Mesenchymal stem cell (in vitro differentiated cells and primary cell): ENCODE data around the gene LIN28B.

Experiments
- DNase-seq: peaks from one replicate; pipeline ENCODE4 v3.0.0-alpha.2; 2013
- H2AFZ ChIP-seq: one replicate; pipeline ENCODE4 v1.6.1; 2013; ENCODE audit warnings: low read depth, mild to moderate bottlenecking, control low read depth, inconsistent platforms, low read length, moderate library complexity
- H2AK5ac ChIP-seq: 2 replicates; pipeline ENCODE4 v1.6.1; 2013; ENCODE audit warnings: low read length, moderate library complexity, mild to moderate bottlenecking, inconsistent platforms; ENCODE audit not compliant: severe bottlenecking
- H2BK120ac ChIP-seq: one replicate; pipeline ENCODE4 v1.6.1; 2013; ENCODE audit warnings: low read depth, mild to moderate bottlenecking, inconsistent platforms, low read length, moderate library complexity
- H2BK12ac ChIP-seq, 2 experiments: one replicate each; pipeline ENCODE4 v1.6.1; 2013; ENCODE audit warnings: inconsistent platforms in 2 of 2, low read length in 2 of 2, mild to moderate bottlenecking in 2 of 2, moderate library complexity in 2 of 2, control low read depth in 1 of 2
- H2BK15ac ChIP-seq: one replicate; pipeline ENCODE4 v1.6.1; 2013; ENCODE audit warnings: mild to moderate bottlenecking, low read depth, inconsistent platforms; ENCODE audit not compliant: poor library complexity, severe bottlenecking
- H2BK5ac ChIP-seq: 2 replicates; pipeline ENCODE4 v1.6.1; 2013; ENCODE audit warnings: low read depth, mild to moderate bottlenecking, low read length, control low read depth, inconsistent platforms; ENCODE audit not compliant: poor library complexity, severe bottlenecking
- H3K14ac ChIP-seq, 2 experiments: one replicate each; pipeline ENCODE4 v1.6.1; 2013; ENCODE audit warnings: inconsistent platforms in 2 of 2, low read length in 2 of 2, control low read depth in 1 of 2, mild to moderate bottlenecking in 1 of 2, moderate library complexity in 1 of 2
- H3K18ac ChIP-seq, 2 experiments: one replicate each; pipeline ENCODE4 v1.6.1; 2013; ENCODE audit warnings: inconsistent platforms in 2 of 2, low read length in 2 of 2, control low read depth in 1 of 2, low read depth in 1 of 2, mild to moderate bottlenecking in 1 of 2
- H3K23ac ChIP-seq, 2 experiments: one replicate each; pipeline ENCODE4 v1.6.1; 2013; ENCODE audit warnings: inconsistent platforms in 2 of 2, low read length in 2 of 2, mild to moderate bottlenecking in 2 of 2, moderate library complexity in 2 of 2, control low read depth in 1 of 2
- H3K27ac ChIP-seq: 2 replicates; pipeline ENCODE4 v1.5.1; 2013; ENCODE audit warnings: mild to moderate bottlenecking, moderate library complexity, low read length, control low read depth, inconsistent platforms; ENCODE audit not compliant: poor library complexity, severe bottlenecking
- H3K27me3 ChIP-seq, 2 experiments: 2 replicates each; pipeline versions ENCODE4 v1.6.1 to v1.7.0; 2013; ENCODE audit warnings: low read length in 2 of 2, mild to moderate bottlenecking in 2 of 2, moderate library complexity in 2 of 2, control low read depth in 1 of 2, inconsistent platforms in 1 of 2; ENCODE audit not compliant: control insufficient read depth in 1 of 2, insufficient read depth in 1 of 2
- H3K36me3 ChIP-seq, 2 experiments: 2 replicates each; pipeline versions ENCODE4 v1.6.1 to v1.7.0; 2013; ENCODE audit warnings: low read length in 2 of 2, control low read depth in 1 of 2, inconsistent platforms in 1 of 2, low read depth in 1 of 2, mild to moderate bottlenecking in 1 of 2; ENCODE audit not compliant: insufficient read depth in 2 of 2, control insufficient read depth in 1 of 2
- H3K4ac ChIP-seq, 2 experiments: one replicate each; pipeline ENCODE4 v1.6.1; 2013; ENCODE audit warnings: inconsistent platforms in 2 of 2, low read length in 2 of 2, mild to moderate bottlenecking in 2 of 2, moderate library complexity in 2 of 2, control low read depth in 1 of 2, low read depth in 1 of 2
- H3K4me1 ChIP-seq: 2 replicates; pipeline ENCODE4 v1.6.1; 2013; ENCODE audit warnings: low read depth, low read length, control low read depth; ENCODE audit not compliant: control insufficient read depth, insufficient read depth
- H3K4me2 ChIP-seq: 2 replicates; pipeline ENCODE4 v1.6.1; 2013; ENCODE audit warnings: low read length, mild to moderate bottlenecking, inconsistent platforms; ENCODE audit not compliant: poor library complexity, severe bottlenecking
- H3K4me3 ChIP-seq, 2 experiments: 2 replicates each; pipeline versions ENCODE4 v1.5.1 to v1.7.0; 2013; ENCODE audit warnings: low read length in 2 of 2, mild to moderate bottlenecking in 2 of 2, control low read depth in 1 of 2, low read depth in 1 of 2; ENCODE audit not compliant: insufficient read depth in 1 of 2
- H3K79me1 ChIP-seq: replicated peaks from 2 replicates; pipeline ENCODE4 v1.6.1; 2013; ENCODE audit warnings: mild to moderate bottlenecking, control low read depth, low read length, inconsistent platforms; ENCODE audit not compliant: poor library complexity, severe bottlenecking
- H3K9ac ChIP-seq: 2 replicates; pipeline ENCODE4 v1.7.0; 2013; ENCODE audit warnings: mild to moderate bottlenecking, low read length, moderate library complexity
- H3K9me3 ChIP-seq: 2 replicates; pipeline ENCODE4 v1.7.0; 2013; ENCODE audit warnings: mild to moderate bottlenecking, low read length; ENCODE audit not compliant: control insufficient read depth
- H4K8ac ChIP-seq: one replicate; pipeline ENCODE4 v1.6.1; 2013; ENCODE audit warnings: inconsistent platforms, mild to moderate bottlenecking, low read length, moderate library complexity
- H4K91ac ChIP-seq: one replicate; pipeline ENCODE4 v1.6.1; 2013; ENCODE audit warnings: mild to moderate bottlenecking, low read length, inconsistent platforms
- WGBS: methylation state at CpG from one replicate; pipeline ENCODE4 v1.1.7; 2013; ENCODE audit warnings: mixed read lengths; 5-methylcytosine and 5-hydroxymethylcytosine counted together

Gene LIN28B

DNA sequence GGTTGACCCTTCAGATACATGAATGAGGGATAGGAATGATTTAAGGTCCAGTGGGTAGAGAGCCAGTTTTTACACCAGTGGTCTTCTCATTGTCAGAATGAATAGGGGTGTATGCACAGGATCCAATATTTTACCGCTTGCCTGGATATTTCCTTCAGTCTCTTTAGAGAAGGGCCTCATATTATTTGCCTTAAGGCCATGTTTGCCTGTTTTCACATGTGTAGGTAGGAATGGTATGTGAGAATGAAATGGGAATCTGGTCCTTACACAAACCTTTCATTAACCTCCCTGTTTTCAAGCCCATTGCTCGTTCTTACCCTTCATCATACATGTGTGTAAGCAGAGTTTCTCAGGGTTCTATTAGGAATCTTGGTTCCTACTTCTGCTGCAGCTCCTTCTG lies 62.4 kb downstream of the LIN28B start:
- Histone ChIP-seq H3K4me3 (no peak overlapping the region), H3K23ac (no peak overlapping the region), H3K18ac (no peak overlapping the region), H2AK5ac (no peak overlapping the region), H3K27me3 (peaks cover 0 to 3% of the 10 kb centered on the region in 2 experiments), H3K79me1 (no peaks in the 10 kb centered on the region), H2BK120ac (no peak overlapping the region), H3K9me3 (no peaks in the 10 kb centered on the region), H2BK15ac (no peak overlapping the region), H3K4me1 (peaks cover 2% of the 10 kb centered on the region), H3K14ac (no peak overlapping the region), H2BK12ac (no peak overlapping the region), H4K91ac (no peak overlapping the region), H3K36me3 (no peaks in the 10 kb centered on the region), H3K27ac (no peak overlapping the region), H2BK5ac (no peak overlapping the region), H2AFZ (no peak overlapping the region), H3K4ac (no peak overlapping the region), H3K9ac (no peak overlapping the region), H3K4me2 (no peak overlapping the region), H4K8ac (no peak overlapping the region)
- WGBS = 100% methylated on average over 1 of the region's 2 CpGs
- no peak for DNase-seq

DNA sequence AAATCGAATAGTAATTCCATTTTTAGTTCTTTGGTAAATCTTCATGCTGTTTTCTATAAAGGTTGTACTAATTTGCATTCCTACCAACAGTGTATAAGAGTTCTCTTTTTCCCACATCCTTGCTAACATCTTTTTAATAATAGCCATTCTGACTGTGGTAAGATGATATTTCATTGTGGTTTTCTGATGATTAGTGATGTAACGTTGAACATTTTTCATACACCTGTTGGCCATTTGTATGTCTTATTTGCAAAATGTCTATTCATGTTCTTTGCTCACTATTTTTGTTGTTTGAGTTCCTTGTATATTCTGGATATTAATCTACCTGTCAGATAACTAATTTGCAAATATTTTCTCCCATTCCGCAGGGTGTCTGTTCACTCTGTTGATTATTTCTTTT lies 64.5 kb downstream of the LIN28B start:
- H3K36me3 ChIP-seq = no peaks in the 10 kb centered on the region
- no peak overlapping the region for H2BK15ac ChIP-seq
- WGBS = 100% methylated on average over 2 of the region's 3 CpGs
- no peaks in the 10 kb centered on the region for H3K9me3 ChIP-seq
- no peak overlapping the region for H2BK12ac ChIP-seq
- H3K27me3 ChIP-seq = peaks cover 0 to 3% of the 10 kb centered on the region in 2 experiments
- no peak overlapping the region for H3K23ac ChIP-seq
- no peak overlapping the region for H4K91ac ChIP-seq
- DNase-seq = no peak
- no peak overlapping the region for H3K4me3 ChIP-seq
- H3K9ac ChIP-seq = no peak overlapping the region
- H3K18ac ChIP-seq = no peak overlapping the region
- no peaks in the 10 kb centered on the region for H3K79me1 ChIP-seq
- no peak overlapping the region for H3K4me2 ChIP-seq
- H4K8ac ChIP-seq = no peak overlapping the region
- H3K14ac ChIP-seq = no peak overlapping the region
- H2BK5ac ChIP-seq = no peak overlapping the region
- H3K4ac ChIP-seq = no peak overlapping the region
- no peak overlapping the region for H3K27ac ChIP-seq
- no peak overlapping the region for H2AFZ ChIP-seq
- H2AK5ac ChIP-seq = no peak overlapping the region
- no peaks in the 10 kb centered on the region for H3K4me1 ChIP-seq
- H2BK120ac ChIP-seq = no peak overlapping the region

DNA sequence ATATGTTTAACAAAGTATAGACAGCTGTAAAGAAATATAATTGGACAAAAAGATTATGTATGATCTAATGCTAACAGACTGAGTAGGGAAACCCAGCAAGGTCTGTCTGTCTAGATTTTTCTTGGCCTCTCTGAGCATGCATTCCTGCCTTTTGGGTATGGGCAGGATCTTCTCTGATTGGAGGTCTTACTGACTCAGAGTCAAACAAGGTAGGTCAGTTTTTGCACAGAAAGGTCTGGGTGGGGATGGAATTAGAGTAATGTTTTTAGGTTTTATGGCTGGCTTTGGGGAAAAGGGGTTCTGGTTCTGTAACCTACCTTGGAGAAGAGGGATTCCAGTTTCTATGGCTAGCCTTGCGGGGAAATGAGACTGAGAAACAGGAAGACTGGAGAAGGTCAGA lies 65.5 kb downstream of the LIN28B start:
- Histone ChIP-seq H2BK15ac (no peak overlapping the region), H3K27ac (no peak overlapping the region), H3K36me3 (no peaks in the 10 kb centered on the region), H3K79me1 (no peaks in the 10 kb centered on the region), H3K4me1 (no peaks in the 10 kb centered on the region), H2BK120ac (no peak overlapping the region), H3K18ac (no peak overlapping the region), H3K4ac (no peak overlapping the region), H2AK5ac (no peak overlapping the region), H2BK12ac (no peak overlapping the region), H4K8ac (no peak overlapping the region), H4K91ac (no peak overlapping the region), H3K27me3 (peaks cover 0 to 3% of the 10 kb centered on the region in 2 experiments), H3K23ac (no peak overlapping the region), H2BK5ac (no peak overlapping the region), H3K4me3 (no peak overlapping the region), H3K4me2 (no peak overlapping the region), H2AFZ (no peak overlapping the region), H3K14ac (no peak overlapping the region), H3K9ac (no peak overlapping the region), H3K9me3 (no peaks in the 10 kb centered on the region)
- 97% methylated on average over 1 of the region's 1 CpG for WGBS
- DNase-seq = no peak

DNA sequence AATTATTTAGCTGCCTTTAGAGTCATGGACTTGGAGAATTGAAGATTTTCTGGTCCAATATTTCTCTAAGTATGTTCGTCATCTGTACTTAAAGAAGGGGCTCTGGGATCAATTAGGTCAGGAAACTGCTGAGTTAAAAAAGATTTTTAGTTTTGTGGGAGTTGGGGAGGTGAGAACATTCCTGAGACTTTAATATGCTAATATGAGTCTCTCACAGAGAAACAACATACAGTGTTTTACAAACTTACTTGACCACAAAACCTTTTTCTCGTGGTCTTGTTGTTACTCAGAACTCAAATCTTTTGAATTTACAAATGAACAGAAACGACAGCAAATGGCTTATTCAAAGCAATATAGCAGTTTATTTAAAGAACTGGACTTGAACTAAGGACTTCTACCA lies 67.9 kb downstream of the LIN28B start:
- Histone ChIP-seq H2AK5ac (no peak overlapping the region), H3K27me3 (no peaks in the 10 kb centered on the region)

More for the DNA sequence above, 67.9 kb downstream of the LIN28B start:
- no peak overlapping the region for H2BK120ac ChIP-seq
- no peak overlapping the region for H3K4ac ChIP-seq
- no peak overlapping the region for H2BK15ac ChIP-seq
- no peak overlapping the region for H3K4me2 ChIP-seq
- no peak overlapping the region for H2AFZ ChIP-seq
- H2BK5ac ChIP-seq = no peak overlapping the region
- H3K9me3 ChIP-seq = no peaks in the 10 kb centered on the region
- no peaks in the 10 kb centered on the region for H3K79me1 ChIP-seq
- WGBS = 69% methylated on average over 2 of the region's 3 CpGs
- H4K8ac ChIP-seq = no peak overlapping the region
- H3K4me1 ChIP-seq = no peaks in the 10 kb centered on the region
- no peak overlapping the region for H3K23ac ChIP-seq
- H3K18ac ChIP-seq = no peak overlapping the region
- peak; percentile 25 for DNase-seq
- H3K9ac ChIP-seq = no peak overlapping the region
- no peak overlapping the region for H3K27ac ChIP-seq
- H4K91ac ChIP-seq = no peak overlapping the region
- H2BK12ac ChIP-seq = no peak overlapping the region
- H3K36me3 ChIP-seq = no peaks in the 10 kb centered on the region
- no peak overlapping the region for H3K14ac ChIP-seq
- H3K4me3 ChIP-seq = no peak overlapping the region
